ENCODE measurements around the gene AFTPH. TPM values are rescaled to one million over a fixed set of nuclear protein-coding genes. Genes with fewer than 3 reads are reported as not detected.

Gene AFTPH
- total and polyA plus RNA-seq, 9 of the 15 experiments (the other 6 are each of a cell fraction or from before 2014, with no cell fraction given) = 8.0 to 26.2 (median 13.8) TPM

GRCh38 chr2:64641599-64641998, 117.5 kb downstream of the AFTPH start (continued):
- no peak for TF ChIP-seq CSDE1 (IDR thresholded peaks at IDR 0.05)
- TF ChIP-seq NCOA1 (IDR thresholded peaks at IDR 0.05; ENCODE audit: low read depth) = no peak
- TF ChIP-seq MAX (CRISPR knock-in tag; IDR thresholded peaks at IDR 0.05) = 0 out of 2 replicates have a peak, but pooled peaks have one; percentile 16
- no peak for TF ChIP-seq GATAD2B (IDR thresholded peaks at IDR 0.05; ENCODE audit: borderline replicate concordance)
- peak; percentile 58 for TF ChIP-seq RBBP5 (IDR thresholded peaks at IDR 0.05; ENCODE audit: borderline replicate concordance, insufficient read depth, low read length, poor library complexity, severe bottlenecking)
- TF ChIP-seq TFAP4 (CRISPR knock-in tag; IDR thresholded peaks at IDR 0.05; ENCODE audit: borderline replicate concordance) = peak; percentile 33; the same call in 1 of the 2 replicates
- TF ChIP-seq BACH1 (tag; IDR thresholded peaks at IDR 0.05) = no peak
- no peak for TF ChIP-seq TAF7 (tag; IDR thresholded peaks at IDR 0.05)
- TF ChIP-seq HDAC2 (IDR thresholded peaks at IDR 0.05) = no peak
- TF ChIP-seq ZBTB12 (CRISPR knock-in tag; IDR thresholded peaks at IDR 0.05) = no peak
- no peak; the same call in 1 of the 2 replicates for TF ChIP-seq NCOR1 (IDR thresholded peaks at IDR 0.05)
- 0 out of 2 replicates have a peak, but pooled peaks have one; percentile 33 for TF ChIP-seq TCF3 (CRISPR knock-in tag; IDR thresholded peaks at IDR 0.05)
- no peak for TF ChIP-seq ZNF175 (CRISPR knock-in tag; IDR thresholded peaks at IDR 0.05; ENCODE audit: low read depth)
- no peak for TF ChIP-seq SP2 (IDR thresholded peaks at IDR 0.05; ENCODE audit: extremely low read depth, low read depth, low read length, poor library complexity, severe bottlenecking)
- TF ChIP-seq CTBP1 (IDR thresholded peaks at IDR 0.05; ENCODE audit: borderline replicate concordance) = peak; percentile 74; the same call in 1 of the 2 replicates
- TF ChIP-seq CAMTA2 (CRISPR knock-in tag; conservative IDR thresholded peaks at IDR 0.05) = no peak
- no peak for TF ChIP-seq U2AF1 (optimal IDR thresholded peaks at IDR 0.05; ENCODE audit: low read depth, low read length)
- TF ChIP-seq UBTF (IDR thresholded peaks at IDR 0.05; ENCODE audit: borderline replicate concordance in 1 of 2, low read depth in 2 of 2, low read length in 2 of 2) = 0 out of 4 replicates have a peak, but pooled peaks of 1 of the 2 experiments have one; percentile 22
- peak; percentile 49 for TF ChIP-seq TAF9B (IDR thresholded peaks at IDR 0.05; ENCODE audit: partially characterized antibody)
- TF ChIP-seq NCOA4 (IDR thresholded peaks at IDR 0.05; ENCODE audit: partially characterized antibody) = no peak
- no peak for TF ChIP-seq DIDO1 (tag; IDR thresholded peaks at IDR 0.05; ENCODE audit: low read depth)
- no peak for TF ChIP-seq SLC30A9 (CRISPR knock-in tag; IDR thresholded peaks at IDR 0.05)
- no peak for TF ChIP-seq FOXO4 (CRISPR knock-in tag; IDR thresholded peaks at IDR 0.05)
- TF ChIP-seq ELF4 (CRISPR knock-in tag; IDR thresholded peaks at IDR 0.05) = no peak

Measured in K562 (cell line).